GM10266 (cell line): Measurements from ENCODE around the gene RAB31.

Source experiments
- DNase-seq: peaks from one replicate; pipeline ENCODE4 v3.0.0; 2012; ENCODE audit errors: extremely low spot score
- TF ChIP-seq, protein P1 (sequence below): IDR thresholded peaks from 2 replicates; pipeline ENCODE4 v1.5.1; 2012; ENCODE audit warnings: mild to moderate bottlenecking, low read depth; ENCODE audit not compliant: control insufficient read depth, insufficient read depth; ENCODE audit errors: missing control alignments

The RAB31 gene

GRCh38 chr18:9808295-9809241, 100.5 kb downstream of the RAB31 start:
- TF ChIP-seq, protein P1, sequence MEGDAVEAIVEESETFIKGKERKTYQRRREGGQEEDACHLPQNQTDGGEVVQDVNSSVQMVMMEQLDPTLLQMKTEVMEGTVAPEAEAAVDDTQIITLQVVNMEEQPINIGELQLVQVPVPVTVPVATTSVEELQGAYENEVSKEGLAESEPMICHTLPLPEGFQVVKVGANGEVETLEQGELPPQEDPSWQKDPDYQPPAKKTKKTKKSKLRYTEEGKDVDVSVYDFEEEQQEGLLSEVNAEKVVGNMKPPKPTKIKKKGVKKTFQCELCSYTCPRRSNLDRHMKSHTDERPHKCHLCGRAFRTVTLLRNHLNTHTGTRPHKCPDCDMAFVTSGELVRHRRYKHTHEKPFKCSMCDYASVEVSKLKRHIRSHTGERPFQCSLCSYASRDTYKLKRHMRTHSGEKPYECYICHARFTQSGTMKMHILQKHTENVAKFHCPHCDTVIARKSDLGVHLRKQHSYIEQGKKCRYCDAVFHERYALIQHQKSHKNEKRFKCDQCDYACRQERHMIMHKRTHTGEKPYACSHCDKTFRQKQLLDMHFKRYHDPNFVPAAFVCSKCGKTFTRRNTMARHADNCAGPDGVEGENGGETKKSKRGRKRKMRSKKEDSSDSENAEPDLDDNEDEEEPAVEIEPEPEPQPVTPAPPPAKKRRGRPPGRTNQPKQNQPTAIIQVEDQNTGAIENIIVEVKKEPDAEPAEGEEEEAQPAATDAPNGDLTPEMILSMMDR: no peak
- no peak for DNase-seq

GRCh38 chr18:9809697-9810096, 101.6 kb downstream of the RAB31 start:
- no peak for DNase-seq
- TF ChIP-seq, protein P1: no peak

- no peak for DNase-seq
- TF ChIP-seq, protein P1: no peak
Measured at GRCh38 chr18:9810299-9810698, 102.2 kb downstream of the RAB31 start.

- TF ChIP-seq, protein P1: no peak
- no peak for DNase-seq
Measured at GRCh38 chr18:9810994-9811705, 103.0 kb downstream of the RAB31 start.

- DNase-seq: no peak
- TF ChIP-seq, protein P1: no peak
Measured at GRCh38 chr18:9811978-9812377, 103.9 kb downstream of the RAB31 start.

DNA sequence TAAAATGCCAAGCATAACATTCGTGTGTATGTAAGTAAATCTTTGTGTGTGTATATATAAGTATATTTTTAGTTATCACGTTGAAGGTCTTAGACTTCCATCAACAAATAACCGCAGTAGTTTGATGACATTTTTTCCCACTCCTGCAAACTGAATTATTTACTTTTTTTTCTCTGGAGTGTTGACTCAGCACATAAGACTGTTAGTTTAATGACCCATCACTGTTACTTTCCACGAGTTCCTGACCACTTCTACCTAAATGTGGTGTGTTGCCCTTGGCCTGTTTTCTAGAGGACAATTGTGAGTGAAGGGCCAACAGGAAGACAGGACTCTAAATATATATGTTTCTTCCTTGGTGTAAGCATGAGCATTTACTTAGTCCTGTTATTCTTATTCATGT, 106.3 kb downstream of the RAB31 start:
- no peak for DNase-seq

GRCh38 chr18:9817286-9817685, 109.2 kb downstream of the RAB31 start:
- TF ChIP-seq, protein P1: no peak
- no peak for DNase-seq

More for the DNA sequence above, 106.3 kb downstream of the RAB31 start:
- TF ChIP-seq, protein P1: no peak
